Measurements from ENCODE around the gene JTB. TPM values are rescaled to one million over a fixed set of nuclear protein-coding genes. Genes with fewer than 3 reads are reported as not detected.

JTB gene
- total and polyA plus RNA-seq, 2 of the 4 experiments (the other 2 are of a cell fraction), result 123 to 138 TPM

DNA sequence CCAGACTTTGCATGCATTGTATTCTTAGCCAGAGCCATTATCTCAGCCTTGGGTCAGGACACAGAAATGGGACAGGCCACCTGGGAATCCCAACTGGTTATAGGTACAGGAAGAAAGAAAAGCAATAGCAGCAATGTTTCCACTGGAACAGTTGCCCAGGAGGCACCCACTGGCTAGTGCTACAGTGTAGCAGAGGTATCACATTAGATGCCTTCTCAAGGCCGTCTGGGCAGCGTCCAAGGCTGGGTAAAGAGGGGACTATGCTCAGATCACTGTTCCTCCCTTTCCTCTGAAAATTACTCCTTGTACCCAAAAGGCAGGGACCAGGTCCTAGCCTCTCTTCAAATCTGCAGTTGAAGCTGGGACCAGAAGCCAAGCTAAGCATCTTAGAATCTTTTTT lies 7.1 kb downstream of the JTB start:
- H3K56ac ChIP-seq (ENCODE audit: extremely low read depth, insufficient read depth, low read length), result no peak overlapping the region
- in situ Hi-C loops (cut with MboI; ENCODE audit: low sequenced_read_pairs) (loop anchor here (10.0 to 25.0 kb wide), 2 partner anchors 296 to 433 kb away; partner anchors contain the start of genes ILF2, NPR1, S100A3 and S100A4), dilution Hi-C loops (cut with HindIII; ENCODE audit: low sequenced_read_pairs, unreplicated experiment) (no loop called here), intact Hi-C loops (cut with micrococcal nuclease) (no loop called here)
- no peak overlapping the region for H2BK120ac ChIP-seq (ENCODE audit: low read depth, low read length)
- H3K36me3 ChIP-seq (ENCODE audit: control insufficient read depth, insufficient read depth, low read length), result peaks cover 17% of the 10 kb centered on the region
- H4K5ac ChIP-seq (ENCODE audit: low read depth, low read length), result no peak overlapping the region
- H4K8ac ChIP-seq (ENCODE audit: low read depth in 2 of 2, low read length in 2 of 2), result no peak overlapping the region
- H2AK5ac ChIP-seq (ENCODE audit: low read depth, low read length), result no peak overlapping the region
- no peak overlapping the region for H3K4ac ChIP-seq (ENCODE audit: low read depth, low read length)
- no peak overlapping the region for H4K91ac ChIP-seq (ENCODE audit: insufficient read depth, low read depth, low read length)
- CTCF ChIA-PET, result no interaction called here
- peaks cover 11% of the 10 kb centered on the region for H3K9me1 ChIP-seq (ENCODE audit: insufficient read depth, low read length)
- no peaks in the 10 kb centered on the region for H3K27me3 ChIP-seq (ENCODE audit: control insufficient read depth, insufficient read depth, low read length)
- no peak overlapping the region for H3K23ac ChIP-seq (ENCODE audit: low read depth, low read length)
- DNase-seq (no peak), ATAC-seq (ENCODE audit: low read depth) (no peak)
- H3K9ac ChIP-seq (ENCODE audit: low read depth, low read length), result no peak overlapping the region
- H2AK9ac ChIP-seq (replicated peaks; ENCODE audit: low read depth, low read length, poor library complexity), result no peak overlapping the region
- no peak overlapping the region for H3K14ac ChIP-seq (replicated peaks; ENCODE audit: low read depth, low read length)
- H3K4me1 ChIP-seq (ENCODE audit: control insufficient read depth, insufficient read depth, low read length), result no peaks in the 10 kb centered on the region
- H2BK20ac ChIP-seq (ENCODE audit: low read depth, low read length), result no peak overlapping the region
- H3K4me2 ChIP-seq (ENCODE audit: low read depth, low read length), result no peak overlapping the region
- H3K27ac ChIP-seq (ENCODE audit: insufficient read depth, low read length), result no peak overlapping the region
- WGBS, 2 experiments (ENCODE audit: extremely low coverage in 2 of 2, insufficient read length in 1 of 2), result no CpG with 5 or more reads among the region's 2 CpGs
- BruUV-seq (replicated peaks), result no TSS peak
- H2BK5ac ChIP-seq (ENCODE audit: low read depth, low read length, poor library complexity, severe bottlenecking), result no peak overlapping the region
- peaks cover 5 to 35% of the 10 kb centered on the region in 2 experiments; a peak in 3 of 4 replicates for H3K79me1 ChIP-seq (ENCODE audit: low read depth in 1 of 2, low read length in 2 of 2)
- no peak overlapping the region for H2BK15ac ChIP-seq (ENCODE audit: low read depth, low read length)
- H4K20me1 ChIP-seq (ENCODE audit: insufficient read depth, low read length), result no peaks in the 10 kb centered on the region
- no peak overlapping the region for H3K18ac ChIP-seq (ENCODE audit: low read depth, low read length)
- POLR2A ChIA-PET (ENCODE audit: unreplicated experiment), result no interaction called here
- TF ChIP-seq CEBPB (IDR thresholded peaks at IDR 0.05; ENCODE audit: low read depth, low read length) (no peak), BHLHE40 (IDR thresholded peaks at IDR 0.05; ENCODE audit: low read depth, low read length) (no peak), RCOR1 (IDR thresholded peaks at IDR 0.05; ENCODE audit: insufficient replicate concordance, low read length) (no peak), SMC3 (IDR thresholded peaks at IDR 0.05; ENCODE audit: low read depth, low read length) (no peak), RFX5 (IDR thresholded peaks at IDR 0.05; ENCODE audit: low read depth, low read length) (no peak), MXI1 (IDR thresholded peaks at IDR 0.05; ENCODE audit: borderline replicate concordance, low read depth, low read length) (no peak), CHD1 (IDR thresholded peaks at IDR 0.05; ENCODE audit: low read depth, low read length) (no peak), NFE2L2 (IDR thresholded peaks at IDR 0.05; ENCODE audit: low read depth, low read length) (no peak), MAZ (IDR thresholded peaks at IDR 0.05; ENCODE audit: borderline replicate concordance, low read depth, low read length) (no peak), POLR2A (IDR thresholded peaks at IDR 0.05; ENCODE audit: low read depth, low read length) (no peak), FOS (IDR thresholded peaks at IDR 0.05; ENCODE audit: low read depth, low read length) (no peak), RAD21 (IDR thresholded peaks at IDR 0.05; ENCODE audit: low read length) (no peak)
- TF ChIP-seq, protein P1, sequence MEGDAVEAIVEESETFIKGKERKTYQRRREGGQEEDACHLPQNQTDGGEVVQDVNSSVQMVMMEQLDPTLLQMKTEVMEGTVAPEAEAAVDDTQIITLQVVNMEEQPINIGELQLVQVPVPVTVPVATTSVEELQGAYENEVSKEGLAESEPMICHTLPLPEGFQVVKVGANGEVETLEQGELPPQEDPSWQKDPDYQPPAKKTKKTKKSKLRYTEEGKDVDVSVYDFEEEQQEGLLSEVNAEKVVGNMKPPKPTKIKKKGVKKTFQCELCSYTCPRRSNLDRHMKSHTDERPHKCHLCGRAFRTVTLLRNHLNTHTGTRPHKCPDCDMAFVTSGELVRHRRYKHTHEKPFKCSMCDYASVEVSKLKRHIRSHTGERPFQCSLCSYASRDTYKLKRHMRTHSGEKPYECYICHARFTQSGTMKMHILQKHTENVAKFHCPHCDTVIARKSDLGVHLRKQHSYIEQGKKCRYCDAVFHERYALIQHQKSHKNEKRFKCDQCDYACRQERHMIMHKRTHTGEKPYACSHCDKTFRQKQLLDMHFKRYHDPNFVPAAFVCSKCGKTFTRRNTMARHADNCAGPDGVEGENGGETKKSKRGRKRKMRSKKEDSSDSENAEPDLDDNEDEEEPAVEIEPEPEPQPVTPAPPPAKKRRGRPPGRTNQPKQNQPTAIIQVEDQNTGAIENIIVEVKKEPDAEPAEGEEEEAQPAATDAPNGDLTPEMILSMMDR (conservative IDR thresholded peaks at IDR 0.05; ENCODE audit: low read depth, low read length), result no peak
- TF ChIP-seq, protein P2, sequence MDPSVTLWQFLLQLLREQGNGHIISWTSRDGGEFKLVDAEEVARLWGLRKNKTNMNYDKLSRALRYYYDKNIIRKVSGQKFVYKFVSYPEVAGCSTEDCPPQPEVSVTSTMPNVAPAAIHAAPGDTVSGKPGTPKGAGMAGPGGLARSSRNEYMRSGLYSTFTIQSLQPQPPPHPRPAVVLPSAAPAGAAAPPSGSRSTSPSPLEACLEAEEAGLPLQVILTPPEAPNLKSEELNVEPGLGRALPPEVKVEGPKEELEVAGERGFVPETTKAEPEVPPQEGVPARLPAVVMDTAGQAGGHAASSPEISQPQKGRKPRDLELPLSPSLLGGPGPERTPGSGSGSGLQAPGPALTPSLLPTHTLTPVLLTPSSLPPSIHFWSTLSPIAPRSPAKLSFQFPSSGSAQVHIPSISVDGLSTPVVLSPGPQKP (IDR thresholded peaks at IDR 0.05; ENCODE audit: borderline replicate concordance, low read depth, low read length), result no peak
- H2AFZ ChIP-seq (replicated peaks; ENCODE audit: low read length, poor library complexity), result no peak overlapping the region
- H3K4me3 ChIP-seq (ENCODE audit: insufficient read depth, low read depth, low read length), result no peak overlapping the region
- no peaks in the 10 kb centered on the region for H3K9me3 ChIP-seq (ENCODE audit: control insufficient read depth, insufficient read depth, low read length)
